Measurements from ENCODE around the gene TTC9.

GRCh38 chr14:70724110-70724509 is 82.4 kb downstream of the TTC9 start:
- TF ChIP-seq, protein P1, sequence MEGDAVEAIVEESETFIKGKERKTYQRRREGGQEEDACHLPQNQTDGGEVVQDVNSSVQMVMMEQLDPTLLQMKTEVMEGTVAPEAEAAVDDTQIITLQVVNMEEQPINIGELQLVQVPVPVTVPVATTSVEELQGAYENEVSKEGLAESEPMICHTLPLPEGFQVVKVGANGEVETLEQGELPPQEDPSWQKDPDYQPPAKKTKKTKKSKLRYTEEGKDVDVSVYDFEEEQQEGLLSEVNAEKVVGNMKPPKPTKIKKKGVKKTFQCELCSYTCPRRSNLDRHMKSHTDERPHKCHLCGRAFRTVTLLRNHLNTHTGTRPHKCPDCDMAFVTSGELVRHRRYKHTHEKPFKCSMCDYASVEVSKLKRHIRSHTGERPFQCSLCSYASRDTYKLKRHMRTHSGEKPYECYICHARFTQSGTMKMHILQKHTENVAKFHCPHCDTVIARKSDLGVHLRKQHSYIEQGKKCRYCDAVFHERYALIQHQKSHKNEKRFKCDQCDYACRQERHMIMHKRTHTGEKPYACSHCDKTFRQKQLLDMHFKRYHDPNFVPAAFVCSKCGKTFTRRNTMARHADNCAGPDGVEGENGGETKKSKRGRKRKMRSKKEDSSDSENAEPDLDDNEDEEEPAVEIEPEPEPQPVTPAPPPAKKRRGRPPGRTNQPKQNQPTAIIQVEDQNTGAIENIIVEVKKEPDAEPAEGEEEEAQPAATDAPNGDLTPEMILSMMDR (IDR thresholded peaks at IDR 0.05; ENCODE audit: low read depth, low read length, poor library complexity, severe bottlenecking), result no peak
- no peak for TF ChIP-seq EZH2phosphoT487 (IDR thresholded peaks at IDR 0.05; ENCODE audit: borderline replicate concordance, low read length)
